IPS-18a (cell line): Measurements from ENCODE around the gene ZNF667.

Experiments used
- H3K27ac ChIP-seq: one replicate; pipeline ENCODE4 v1.5.1; 2013; ENCODE audit warnings: low read length
- H3K27me3 ChIP-seq: one replicate; pipeline ENCODE4 v1.6.1; 2013; ENCODE audit warnings: mild to moderate bottlenecking, low read length; ENCODE audit not compliant: control insufficient read depth, insufficient read depth
- H3K36me3 ChIP-seq: one replicate; pipeline ENCODE4 v1.6.1; 2013; ENCODE audit warnings: low read depth, low read length; ENCODE audit not compliant: control insufficient read depth
- H3K4me1 ChIP-seq: one replicate; pipeline ENCODE4 v1.6.1; 2013; ENCODE audit warnings: low read depth, low read length; ENCODE audit not compliant: control insufficient read depth
- H3K4me3 ChIP-seq: one replicate; pipeline ENCODE4 v1.5.1; 2013; ENCODE audit warnings: low read length
- H3K9ac ChIP-seq: one replicate; pipeline ENCODE4 v1.6.1; 2013; ENCODE audit warnings: mild to moderate bottlenecking, low read length, moderate library complexity
- H3K9me3 ChIP-seq: one replicate; pipeline ENCODE4 v1.6.1; 2013; ENCODE audit warnings: low read depth, low read length; ENCODE audit not compliant: control insufficient read depth

Gene ZNF667

GRCh38 chr19:56476651-56477428 lies at the start of gene ZNF667:
ZNF667 (minus strand) TSS chr19:56477345; CDS start chr19:56462370, 14,975 bp downstream.
- no peaks in the 10 kb centered on the region for H3K36me3 ChIP-seq
- peaks cover 40% of the 10 kb centered on the region for H3K9me3 ChIP-seq
- H3K27ac ChIP-seq: no peak within 1 kb of the TSS
- H3K4me3 ChIP-seq: peak within 1 kb of the TSS; percentile 74
- peak within 1 kb of the TSS; percentile 58 for H3K9ac ChIP-seq
- H3K4me1 ChIP-seq: no peaks in the 10 kb centered on the region
- no peaks in the 10 kb centered on the region for H3K27me3 ChIP-seq

GRCh38 chr19:56525214-56525860 lies 48.2 kb upstream of the ZNF667 start:
- H3K9ac ChIP-seq: no peak overlapping the region
- no peaks in the 10 kb centered on the region for H3K36me3 ChIP-seq
- H3K27ac ChIP-seq: no peak overlapping the region
- peaks cover 78% of the 10 kb centered on the region for H3K9me3 ChIP-seq
- no peaks in the 10 kb centered on the region for H3K4me1 ChIP-seq
- no peaks in the 10 kb centered on the region for H3K27me3 ChIP-seq
- H3K4me3 ChIP-seq: no peak overlapping the region

- Histone ChIP-seq H3K27me3 (no peaks in the 10 kb centered on the region), H3K27ac (no peak overlapping the region), H3K4me1 (no peaks in the 10 kb centered on the region), H3K9ac (no peak overlapping the region), H3K36me3 (no peaks in the 10 kb centered on the region), H3K9me3 (peaks cover 33% of the 10 kb centered on the region), H3K4me3 (peak overlapping the region; percentile 61)
Measured at GRCh38 chr19:56508290-56508778, 31.2 kb upstream of the ZNF667 start.

GRCh38 chr19:56507446-56508289 lies 30.5 kb upstream of the ZNF667 start, which contains the start of gene ZNF471:
ZNF471 (plus strand) TSS chr19:56507855; CDS start chr19:56511572, 3,717 bp downstream.
- Histone ChIP-seq H3K27me3 (no peaks in the 10 kb centered on the region), H3K4me3 (peak within 1 kb of the TSS; percentile 61), H3K4me1 (no peaks in the 10 kb centered on the region), H3K9me3 (peaks cover 33% of the 10 kb centered on the region), H3K9ac (no peak within 1 kb of the TSS), H3K27ac (no peak within 1 kb of the TSS), H3K36me3 (no peaks in the 10 kb centered on the region)

GRCh38 chr19:56504581-56504980 lies 27.4 kb upstream of the ZNF667 start:
- Histone ChIP-seq H3K36me3 (no peaks in the 10 kb centered on the region), H3K27me3 (no peaks in the 10 kb centered on the region), H3K4me1 (no peaks in the 10 kb centered on the region), H3K9me3 (peaks cover 45% of the 10 kb centered on the region), H3K27ac (no peak overlapping the region), H3K4me3 (no peak overlapping the region), H3K9ac (no peak overlapping the region)

- Histone ChIP-seq H3K9ac (no peak overlapping the region), H3K36me3 (no peaks in the 10 kb centered on the region), H3K27me3 (no peaks in the 10 kb centered on the region), H3K9me3 (peaks cover 53% of the 10 kb centered on the region), H3K27ac (no peak overlapping the region), H3K4me3 (no peak overlapping the region), H3K4me1 (no peaks in the 10 kb centered on the region)
Measured at GRCh38 chr19:56491399-56491798, 14.3 kb upstream of the ZNF667 start.

GRCh38 chr19:56477429-56478338 lies 539 bp upstream of the ZNF667 start:
- peak overlapping the region; percentile 58 for H3K9ac ChIP-seq

GRCh38 chr19:56476093-56476492 lies 1.1 kb downstream of the ZNF667 start:
- Histone ChIP-seq H3K4me1 (no peaks in the 10 kb centered on the region), H3K27ac (no peak overlapping the region), H3K9ac (no peak overlapping the region), H3K36me3 (no peaks in the 10 kb centered on the region), H3K27me3 (no peaks in the 10 kb centered on the region), H3K4me3 (peak overlapping the region; percentile 74), H3K9me3 (peaks cover 39% of the 10 kb centered on the region)

More at GRCh38 chr19:56477429-56478338, 539 bp upstream of the ZNF667 start:
- no peak overlapping the region for H3K27ac ChIP-seq
- H3K4me3 ChIP-seq: peak overlapping the region; percentile 74
- peaks cover 39% of the 10 kb centered on the region for H3K9me3 ChIP-seq
- no peaks in the 10 kb centered on the region for H3K27me3 ChIP-seq
- no peaks in the 10 kb centered on the region for H3K4me1 ChIP-seq
- no peaks in the 10 kb centered on the region for H3K36me3 ChIP-seq

GRCh38 chr19:56474308-56474707 lies 2.8 kb downstream of the ZNF667 start:
- H3K4me3 ChIP-seq: no peak overlapping the region
- H3K9me3 ChIP-seq: peaks cover 39% of the 10 kb centered on the region
- no peaks in the 10 kb centered on the region for H3K27me3 ChIP-seq
- no peak overlapping the region for H3K9ac ChIP-seq
- no peaks in the 10 kb centered on the region for H3K36me3 ChIP-seq
- H3K27ac ChIP-seq: no peak overlapping the region
- no peaks in the 10 kb centered on the region for H3K4me1 ChIP-seq

GRCh38 chr19:56441206-56441792 lies 35.8 kb downstream of the ZNF667 start:
- Histone ChIP-seq H3K27ac (no peak overlapping the region), H3K4me1 (no peaks in the 10 kb centered on the region), H3K9me3 (peaks cover 76% of the 10 kb centered on the region), H3K4me3 (no peak overlapping the region), H3K9ac (no peak overlapping the region), H3K27me3 (no peaks in the 10 kb centered on the region), H3K36me3 (no peaks in the 10 kb centered on the region)
